H1 (cell line): ENCODE results near the gene DDN. TPM values are rescaled to one million over a fixed set of nuclear protein-coding genes. Genes with fewer than 3 reads are reported as not detected.

Source experiments
- CTCF ChIA-PET: fragments of 300-600 bp; sonication (Branson Sonifier 250); formaldehyde crosslinking; loops from one replicate; lab custom pipeline; 2021; ENCODE audit not compliant: partially characterized antibody; lab: Charles Lee
- POLR2A ChIA-PET: fragments of 300-600 bp; sonication (Branson Sonifier 250); formaldehyde crosslinking; loops from one replicate; lab custom pipeline; 2021; ENCODE audit warnings: inconsistent platforms; ENCODE audit not compliant: partially characterized antibody; lab: Charles Lee
- DNase-seq, 2 experiments: peaks; one replicate each; pipeline versions ENCODE4 v3.0.0 to v3.0.0-alpha.2; 2010 to 2022; ENCODE audit warnings: low spot score in 2 of 2, low read depth in 1 of 2, mixed read lengths in 1 of 2
- FAIRE-seq: peaks from 2 replicates; lab custom pipeline; 2011; peaks lifted over from hg19 to GRCh38; lab: Jason Lieb, UNC
- H2AFZ ChIP-seq: 2 replicates; pipeline ENCODE4 v1.8.1; 2012; ENCODE audit warnings: low read length, inconsistent platforms
- H2AK5ac ChIP-seq: 2 replicates; pipeline ENCODE4 v1.6.1; 2013; ENCODE audit warnings: low read depth, low read length
- H2BK120ac ChIP-seq: replicated peaks from 2 replicates; pipeline ENCODE3; 2013; ENCODE audit warnings: low read depth, low read length, inconsistent platforms
- H2BK12ac ChIP-seq: 2 replicates; pipeline ENCODE4 v1.6.1; 2013; ENCODE audit warnings: low read depth, low read length
- H2BK15ac ChIP-seq: 2 replicates; pipeline ENCODE4 v1.6.1; 2013; ENCODE audit warnings: low read length
- H2BK20ac ChIP-seq: 2 replicates; pipeline ENCODE4 v1.6.1; 2013; ENCODE audit warnings: low read length
- H2BK5ac ChIP-seq: 2 replicates; pipeline ENCODE4 v1.6.1; 2013; ENCODE audit warnings: low read depth, low read length
- H3K14ac ChIP-seq: 2 replicates; pipeline ENCODE4 v1.6.1; 2013; ENCODE audit warnings: inconsistent platforms; ENCODE audit not compliant: insufficient read length
- H3K18ac ChIP-seq: 2 replicates; pipeline ENCODE4 v1.6.1; 2013; ENCODE audit warnings: low read length; ENCODE audit errors: extremely low read depth
- H3K23ac ChIP-seq: 2 replicates; pipeline ENCODE4 v1.6.1; 2013; ENCODE audit warnings: inconsistent platforms; ENCODE audit not compliant: insufficient read length
- H3K23me2 ChIP-seq: 2 replicates; pipeline ENCODE4 v1.6.1; 2013; ENCODE audit warnings: low read depth, low read length
- H3K27ac ChIP-seq: 2 replicates; pipeline ENCODE4 v1.6.1; 2011; ENCODE audit warnings: low read depth, low read length, inconsistent platforms
- H3K27me3 ChIP-seq, 4 experiments: replicated peaks in 1 of 4; 1 replicate in 1 of 4; 2 replicates in 3 of 4; pipeline versions ENCODE4 v1.6.1 to v1.8.1; 2011 to 2013; ENCODE audit warnings: low read length in 3 of 4, mild to moderate bottlenecking in 3 of 4, inconsistent platforms in 2 of 4, mixed read lengths in 2 of 4, moderate library complexity in 1 of 4; ENCODE audit not compliant: control insufficient read depth in 3 of 4, insufficient read depth in 3 of 4; ENCODE audit errors: extremely low read depth in 1 of 4
- H3K36me3 ChIP-seq, 4 experiments: 2 replicates each; pipeline versions ENCODE4 v1.6.1 to v1.8.1; 2011 to 2013; ENCODE audit warnings: mild to moderate bottlenecking in 4 of 4, low read length in 3 of 4, moderate library complexity in 2 of 4, control low read depth in 1 of 4, inconsistent platforms in 1 of 4; ENCODE audit not compliant: insufficient read depth in 4 of 4, control insufficient read depth in 2 of 4
- H3K4ac ChIP-seq: replicated peaks from 2 replicates; pipeline ENCODE3; 2013; ENCODE audit warnings: low read length, low read depth, mixed read lengths, inconsistent platforms; ENCODE audit not compliant: insufficient read length
- H3K4me1 ChIP-seq, 4 experiments: replicated peaks in 1 of 4; 1 replicate in 1 of 4; 2 replicates in 3 of 4; pipeline versions ENCODE4 v1.6.1 to v1.8.1; 2011 to 2013; ENCODE audit warnings: low read length in 3 of 4, inconsistent platforms in 2 of 4, mixed read lengths in 1 of 4; ENCODE audit not compliant: insufficient read depth in 4 of 4, control insufficient read depth in 3 of 4
- H3K4me2 ChIP-seq, 2 experiments: 2 replicates each; pipeline versions ENCODE4 v1.6.1 to v1.8.1; 2011 to 2013; ENCODE audit warnings: low read depth in 2 of 2, low read length in 2 of 2, control low read depth in 1 of 2, inconsistent platforms in 1 of 2, mild to moderate bottlenecking in 1 of 2; ENCODE audit not compliant: insufficient read depth in 1 of 2
- H3K4me3 ChIP-seq, 4 experiments: fragments of 200-600, 300-600 bp in 1 of 4; sonication (generic), shearing (Covaris generic), sonication (Bioruptor Twin) in 1 of 4; 2 replicates each; pipeline versions ENCODE4 v1.5.1 to v1.8.1; 2011 to 2016; ENCODE audit warnings: low read length in 4 of 4, low read depth in 3 of 4, control low read depth in 2 of 4, inconsistent platforms in 2 of 4, mild to moderate bottlenecking in 2 of 4, mixed read lengths in 1 of 4, moderate library complexity in 1 of 4; ENCODE audit not compliant: insufficient read depth in 2 of 4; ENCODE audit errors: extremely low read depth in 1 of 4
- H3K56ac ChIP-seq: replicated peaks from 2 replicates; pipeline ENCODE3; 2013; ENCODE audit warnings: low read depth, mild to moderate bottlenecking, mixed read lengths, low read length, inconsistent platforms; ENCODE audit not compliant: insufficient read length
- H3K79me1 ChIP-seq: 2 replicates; pipeline ENCODE4 v1.6.1; 2013; ENCODE audit warnings: low read depth, low read length, control low read depth
- H3K79me2 ChIP-seq, 2 experiments: 2 replicates each; pipeline versions ENCODE4 v1.6.1 to v1.8.1; 2012 to 2013; ENCODE audit warnings: low read length in 2 of 2, mild to moderate bottlenecking in 2 of 2, inconsistent platforms in 1 of 2; ENCODE audit not compliant: insufficient read depth in 2 of 2, control insufficient read depth in 1 of 2
- H3K9ac ChIP-seq, 4 experiments: replicated peaks in 1 of 4; 1 replicate in 1 of 4; 2 replicates in 3 of 4; pipeline versions ENCODE4 v1.6.1 to v1.8.1; 2011 to 2013; ENCODE audit warnings: low read depth in 3 of 4, low read length in 3 of 4, control low read depth in 2 of 4, mild to moderate bottlenecking in 2 of 4, moderate library complexity in 2 of 4, inconsistent platforms in 1 of 4; ENCODE audit errors: extremely low read depth in 1 of 4
- H3K9me3 ChIP-seq, 2 experiments: 2 replicates each; pipeline versions ENCODE4 v1.6.1 to v1.8.1; 2012 to 2013; ENCODE audit warnings: mild to moderate bottlenecking in 2 of 2, moderate library complexity in 2 of 2, control low read depth in 1 of 2, inconsistent platforms in 1 of 2, low read depth in 1 of 2, low read length in 1 of 2, mixed read lengths in 1 of 2; ENCODE audit not compliant: insufficient read depth in 2 of 2
- H4K20me1 ChIP-seq, 2 experiments: replicated peaks in 1 of 2; 2 replicates each; pipeline versions ENCODE3 to v1.8.1; 2011 to 2013; ENCODE audit warnings: inconsistent platforms in 2 of 2, low read length in 2 of 2, mild to moderate bottlenecking in 1 of 2; ENCODE audit not compliant: insufficient read depth in 2 of 2, control insufficient read depth in 1 of 2
- H4K5ac ChIP-seq: 2 replicates; pipeline ENCODE4 v1.6.1; 2013; ENCODE audit warnings: low read length, low read depth, mixed read lengths, inconsistent platforms; ENCODE audit not compliant: insufficient read length
- H4K8ac ChIP-seq: 2 replicates; pipeline ENCODE4 v1.8.0; 2013; ENCODE audit warnings: mild to moderate bottlenecking, moderate library complexity, low read length, inconsistent platforms; ENCODE audit not compliant: insufficient read depth; ENCODE audit errors: extremely low read depth
- H4K91ac ChIP-seq: replicated peaks from 2 replicates; pipeline ENCODE3; 2013; ENCODE audit warnings: low read length, mixed read lengths, inconsistent platforms; ENCODE audit not compliant: insufficient read length
- ASH2L ChIP-seq: fragments of 200-600, 300-600 bp; sonication (generic); IDR thresholded peaks from one replicate; pipeline ENCODE4 v1.7.1; 2017; ENCODE audit warnings: low read length
- BRCA1 ChIP-seq: IDR thresholded peaks from 2 replicates; pipeline ENCODE4 v1.6.1; 2012; ENCODE audit warnings: low read depth, low read length, improper control_type of control experiment
- CBX5 ChIP-seq: fragments of 300-800, 300-1000 bp; sonication (generic); IDR thresholded peaks from 2 replicates; pipeline ENCODE4 v1.7.1; 2016; ENCODE audit warnings: antibody characterized with exemption, low read length, low read depth
- EGR1 ChIP-seq: IDR thresholded peaks from 2 replicates; pipeline ENCODE4 v1.6.1; 2011; ENCODE audit warnings: low read depth, low read length, borderline replicate concordance
- EZH2 ChIP-seq: fragments of 200-600 bp; sonication (generic); IDR thresholded peaks from 2 replicates; pipeline ENCODE4 v1.7.1; 2012; ENCODE audit warnings: low read depth, mild to moderate bottlenecking, moderate library complexity, low read length, inconsistent platforms; ENCODE audit not compliant: severe bottlenecking
- HDAC6 ChIP-seq: IDR thresholded peaks from one replicate; pipeline ENCODE4 v1.7.1; 2012; ENCODE audit warnings: low read depth, mild to moderate bottlenecking, inconsistent platforms, low read length, moderate library complexity
- JUN ChIP-seq: IDR thresholded peaks from 2 replicates; pipeline ENCODE4 v1.6.1; 2011; ENCODE audit warnings: low read depth, mild to moderate bottlenecking, improper control_type of control experiment, low read length
- KDM5A ChIP-seq: fragments of 200-600 bp; IDR thresholded peaks from 2 replicates; pipeline ENCODE4 v1.7.1; 2012; ENCODE audit warnings: mild to moderate bottlenecking, low read length, inconsistent platforms, mixed read lengths
- RFX5 ChIP-seq: IDR thresholded peaks from 2 replicates; pipeline ENCODE4 v1.6.1; 2011; ENCODE audit warnings: low read depth, low read length, improper control_type of control experiment, borderline replicate concordance
- SAP30 ChIP-seq: fragments of 300-600 bp; sonication (generic); IDR thresholded peaks from 2 replicates; pipeline ENCODE4 v1.7.1; 2012; ENCODE audit warnings: low read length, moderate library complexity, mild to moderate bottlenecking, inconsistent platforms; ENCODE audit not compliant: insufficient read depth, insufficient replicate concordance
- SP2 ChIP-seq: IDR thresholded peaks from 2 replicates; pipeline ENCODE4 v1.6.1; 2012; ENCODE audit warnings: mild to moderate bottlenecking, low read length, inconsistent platforms
- SP4 ChIP-seq: IDR thresholded peaks from 2 replicates; pipeline ENCODE4 v1.6.1; 2012; ENCODE audit warnings: low read length, inconsistent platforms
- WGBS, 2 experiments: shearing (Covaris generic) in 1 of 2; methylation state at CpG; one replicate each; pipeline versions ENCODE4 v1.1.6 to v1.1.7; 2013 to 2015; ENCODE audit warnings: low lambda C conversion rate in 2 of 2, mixed read lengths in 2 of 2, inconsistent platforms in 1 of 2, low coverage in 1 of 2, missing lambda C conversion rate in 1 of 2; ENCODE audit not compliant: insufficient replicate concordance in 2 of 2, insufficient coverage in 1 of 2, insufficient read length in 1 of 2; ENCODE audit errors: extremely low coverage in 1 of 2, missing lambda C conversion rate in 1 of 2; 5-methylcytosine and 5-hydroxymethylcytosine counted together
- polyA plus RNA-seq, 7 experiments: library from polyadenylated mRNA; depleted of rRNA in 3 of 7; stranded (reverse) in 5 of 7; unstranded in 2 of 7; fragments of >200 nt in 5 of 7; fragments of 200-250 nt in 2 of 7; gene quantifications; 1 replicate in 5 of 7; 2 replicates in 1 of 7; 4 replicates in 1 of 7; pipeline versions ENCODE4 v1.2.1 to v1.2.3, GENCODE V29; 2011 to 2013; ENCODE audit warnings: missing spikeins in 2 of 7, mixed read lengths in 2 of 7
- total RNA-seq: library from RNA; stranded (reverse); fragmentation: NEBNext Ultra II Directional; extraction: Animal tissue kit (Norgen Biotek cat#: 25700); gene quantifications from 2 replicates; pipeline ENCODE4 v1.2.1, GENCODE V29; 2021

DDN gene
- total and polyA plus RNA-seq, 2 of the 8 experiments (the other 6 are each of a cell fraction or from before 2014, with no cell fraction given), result 0.14 to 0.30 TPM

- POLR2A ChIA-PET, result interaction anchor here (0.9 to 5.0 kb wide), 12 partner anchors 11 to 133 kb away, joined by 3 to 24 read pairs (median 5); partner anchors contain the start of genes PRKAG1, RND1, TUBA1B and WNT1
- TF ChIP-seq SP4 (no peak), BRCA1 (no peak), JUN (no peak), CBX5 (no peak), KDM5A (no peak), EZH2 (peak; percentile 92), SP2 (no peak), EGR1 (peak; percentile 38; the same call in 1 of the 2 replicates), SAP30 (no peak), HDAC6 (no peak), RFX5 (no peak), ASH2L (no peak)
These were observed 1.3 kb downstream of the DDN start for GRCh38 chr12:48997719-48998496.

More at GRCh38 chr12:48997719-48998496, 1.3 kb downstream of the DDN start:
- 0 out of 4 replicates have a peak, but pooled peaks cover 0 to under 1% of the 10 kb centered on the region in 2 experiments for H3K9me3 ChIP-seq
- CTCF ChIA-PET, result interaction anchor here (0.6 to 31.7 kb wide), 29 partner anchors 15 to 337 kb away, joined by 3 to 1336 read pairs (median 4); partner anchors contain the start of genes ARF3, DDX23, DHH and KMT2D
- H3K4me2 ChIP-seq, result peak overlapping the region; percentile 57 to 81
- peak overlapping the region; percentile 40; the same call in 1 of the 2 replicates for H4K8ac ChIP-seq
- no peak overlapping the region for H3K27ac ChIP-seq
- H3K23me2 ChIP-seq, result peaks cover 21% of the 10 kb centered on the region; the same call in 1 of the 2 replicates
- H4K20me1 ChIP-seq, result peaks cover 0 to 5% of the 10 kb centered on the region in 2 experiments
- peaks cover 10 to 29% (median 16%) of the 10 kb centered on the region in 4 experiments for H3K4me1 ChIP-seq
- DNase-seq (peak in 1 of 2 experiments; percentile 84), FAIRE-seq (no peak)
- H4K91ac ChIP-seq, result no peak overlapping the region
- WGBS, 2 experiments, result 2% methylated on average over 48 of the region's 57 CpGs; no CpG with 5 or more reads in 1 of the 2 experiments
- H3K23ac ChIP-seq, result no peak overlapping the region
- peaks cover 52 to 78% (median 75%) of the 10 kb centered on the region in 4 experiments for H3K27me3 ChIP-seq
- H3K4me3 ChIP-seq, result peak overlapping the region; percentile 37 to 68 (median 56)
- no peak overlapping the region for H3K14ac ChIP-seq
- H3K56ac ChIP-seq, result peak overlapping the region; percentile 14
- no peak overlapping the region for H2BK12ac ChIP-seq
- H3K4ac ChIP-seq, result no peak overlapping the region
- no peak overlapping the region for H2BK5ac ChIP-seq
- H2AFZ ChIP-seq, result no peak overlapping the region; the same call in 1 of the 2 replicates
- no peak overlapping the region for H2AK5ac ChIP-seq
- no peak overlapping the region for H2BK15ac ChIP-seq
- no peak overlapping the region for H4K5ac ChIP-seq
- no peak overlapping the region for H2BK20ac ChIP-seq
- peak overlapping the region in 1 of 4 experiments; percentile 44; a peak in 2 of 7 replicates for H3K9ac ChIP-seq
- no peaks in the 10 kb centered on the region for H3K79me2 ChIP-seq
- H2BK120ac ChIP-seq, result no peak overlapping the region
- no peaks in the 10 kb centered on the region for H3K79me1 ChIP-seq
- H3K18ac ChIP-seq, result peak overlapping the region; percentile 32
- H3K36me3 ChIP-seq, result no peaks in the 10 kb centered on the region; a peak in 1 of 8 replicates
